GM23248 (cell line): ENCODE measurements around the gene ADAT2.

Source experiments
- EZH2 ChIP-seq: fragments of 200-600 bp; sonication (generic); IDR thresholded peaks from 2 replicates; pipeline ENCODE4 v1.6.1; 2018; ENCODE audit warnings: antibody characterized with exemption, mild to moderate bottlenecking; ENCODE audit not compliant: insufficient read depth, poor library complexity, severe bottlenecking
- EZH2phosphoT487 ChIP-seq: fragments of 200-600 bp; sonication (generic); IDR thresholded peaks from 2 replicates; pipeline ENCODE4 v1.6.1; 2018; ENCODE audit warnings: antibody characterized with exemption, moderate library complexity, mild to moderate bottlenecking, low read depth; ENCODE audit not compliant: insufficient read depth

GRCh38 chr6:143397227-143398222 lies 53.0 kb downstream of the ADAT2 start:
- TF ChIP-seq EZH2phosphoT487 (no peak), EZH2 (no peak)
